Vagina (tissue), 2 donors: Measurements from ENCODE around the gene TMPRSS13.

Experiments
- CTCF ChIP-seq, 3 experiments: fragments of 450-650 bp in 2 of 3; fragments of 200-600 bp in 1 of 3; sonication (generic) in 1 of 3; IDR thresholded peaks; one replicate each; pipeline ENCODE4 v1.5.1; 2017 to 2019; ENCODE audit warnings: antibody characterized with exemption in 3 of 3, mild to moderate bottlenecking in 2 of 3, moderate library complexity in 2 of 3
- POLR2A ChIP-seq, 2 donors: fragments of 450-650 bp; IDR thresholded peaks; one replicate each; pipeline ENCODE4 v1.6.1; 2017; ENCODE audit warnings: antibody characterized with exemption in 2 of 2, mild to moderate bottlenecking in 2 of 2, moderate library complexity in 2 of 2

- TF ChIP-seq POLR2A (IDR thresholded peaks at IDR 0.05) (no peak), CTCF (IDR thresholded peaks at IDR 0.05) (no peak)
Observed at GRCh38 chr11:117870103-117870952, 58.9 kb downstream of the TMPRSS13 start.
